Measurements from ENCODE around the gene ZNF280C. TPM values are rescaled to one million over a fixed set of nuclear protein-coding genes. Genes with fewer than 3 reads are reported as not detected.

The ZNF280C gene
- total RNA-seq, 1 experiment from 2014 or later, result 6.6 TPM

DNA sequence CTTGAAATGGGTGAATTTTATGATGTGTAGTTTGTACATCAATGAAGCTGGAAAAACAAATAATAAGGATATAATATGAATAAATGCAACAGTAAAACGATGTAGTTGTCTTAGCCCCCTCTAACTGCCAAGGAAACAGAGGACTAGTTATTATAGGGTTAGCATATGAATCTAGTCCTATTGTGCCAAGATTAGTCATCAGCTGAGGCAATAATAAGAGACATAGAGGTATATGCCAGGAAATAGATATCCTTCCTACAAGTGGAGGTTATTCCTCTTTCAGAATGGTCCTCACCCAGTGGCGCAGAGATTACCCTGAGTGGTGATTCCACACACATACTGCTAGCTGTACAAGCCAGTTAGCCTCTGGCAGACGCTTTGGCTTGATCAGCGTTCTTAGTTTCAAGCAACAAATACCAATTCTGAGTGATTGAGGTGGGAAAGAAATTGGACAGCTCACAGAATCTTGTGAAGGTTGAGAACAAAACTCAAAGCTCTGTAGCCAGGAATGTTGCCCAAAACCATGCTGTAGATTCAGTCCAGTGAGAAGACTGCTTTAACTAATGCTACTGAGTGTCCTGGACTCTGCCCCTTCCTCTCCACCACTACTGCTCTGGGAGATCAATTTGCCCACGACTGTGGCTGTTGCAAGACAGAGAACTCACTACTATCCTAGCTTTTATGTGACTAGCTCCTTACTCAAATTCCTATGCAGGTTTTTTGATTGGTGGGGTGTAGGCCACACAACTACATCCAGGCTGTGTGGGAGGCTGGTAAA lies 27.0 kb upstream of the ZNF280C start:
- no TSS peak for BruUV-seq (replicated peaks)
- DNase-seq (ENCODE audit: unreplicated experiment), result peak; percentile 49
- POLR2A ChIA-PET, result interaction anchor here (0.9 kb wide), 1 partner anchor 36 kb away, joined by 3 read pairs; no protein-coding TSS in a partner anchor
- no peak overlapping the region for H3K4me3 Mint-ChIP-seq (ENCODE audit: unreplicated experiment)
- TF ChIP-seq, protein P1, sequence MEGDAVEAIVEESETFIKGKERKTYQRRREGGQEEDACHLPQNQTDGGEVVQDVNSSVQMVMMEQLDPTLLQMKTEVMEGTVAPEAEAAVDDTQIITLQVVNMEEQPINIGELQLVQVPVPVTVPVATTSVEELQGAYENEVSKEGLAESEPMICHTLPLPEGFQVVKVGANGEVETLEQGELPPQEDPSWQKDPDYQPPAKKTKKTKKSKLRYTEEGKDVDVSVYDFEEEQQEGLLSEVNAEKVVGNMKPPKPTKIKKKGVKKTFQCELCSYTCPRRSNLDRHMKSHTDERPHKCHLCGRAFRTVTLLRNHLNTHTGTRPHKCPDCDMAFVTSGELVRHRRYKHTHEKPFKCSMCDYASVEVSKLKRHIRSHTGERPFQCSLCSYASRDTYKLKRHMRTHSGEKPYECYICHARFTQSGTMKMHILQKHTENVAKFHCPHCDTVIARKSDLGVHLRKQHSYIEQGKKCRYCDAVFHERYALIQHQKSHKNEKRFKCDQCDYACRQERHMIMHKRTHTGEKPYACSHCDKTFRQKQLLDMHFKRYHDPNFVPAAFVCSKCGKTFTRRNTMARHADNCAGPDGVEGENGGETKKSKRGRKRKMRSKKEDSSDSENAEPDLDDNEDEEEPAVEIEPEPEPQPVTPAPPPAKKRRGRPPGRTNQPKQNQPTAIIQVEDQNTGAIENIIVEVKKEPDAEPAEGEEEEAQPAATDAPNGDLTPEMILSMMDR (IDR thresholded peaks at IDR 0.05; ENCODE audit: unreplicated experiment), result no peak
- peaks cover 1% of the 10 kb centered on the region for H3K27me3 Mint-ChIP-seq (ENCODE audit: insufficient read depth, unreplicated experiment)
- CTCF ChIA-PET, result interaction anchor here (0.7 to 1.0 kb wide), 2 partner anchors 34 to 40 kb away, joined by 3 to 7 read pairs; no protein-coding TSS in a partner anchor
- H3K9me3 Mint-ChIP-seq (ENCODE audit: unreplicated experiment), result no peaks in the 10 kb centered on the region
- H3K4me1 Mint-ChIP-seq (ENCODE audit: insufficient read depth, unreplicated experiment), result peaks cover 10% of the 10 kb centered on the region
- H3K27ac Mint-ChIP-seq (ENCODE audit: low read depth, unreplicated experiment), result no peak overlapping the region
- H3K36me3 Mint-ChIP-seq (ENCODE audit: insufficient read depth, unreplicated experiment), result no peaks in the 10 kb centered on the region
- intact Hi-C loops (cut with micrococcal nuclease), result no loop called here

GRCh38 chrX:130287071-130287770 lies 18.5 kb upstream of the ZNF280C start:
- Mint-ChIP-seq H3K4me1 (ENCODE audit: insufficient read depth, unreplicated experiment) (no peaks in the 10 kb centered on the region), H3K36me3 (ENCODE audit: insufficient read depth, unreplicated experiment) (no peaks in the 10 kb centered on the region), H3K9me3 (ENCODE audit: unreplicated experiment) (peaks cover 5% of the 10 kb centered on the region), H3K27me3 (ENCODE audit: insufficient read depth, unreplicated experiment) (peaks cover 30% of the 10 kb centered on the region), H3K4me3 (ENCODE audit: unreplicated experiment) (peak overlapping the region; percentile 11), H3K27ac (ENCODE audit: low read depth, unreplicated experiment) (no peak overlapping the region)
- ChIA-PET CTCF (no interaction called here), POLR2A (no interaction called here)
- BruUV-seq (replicated peaks), result no TSS peak
- TF ChIP-seq, protein P1 (IDR thresholded peaks at IDR 0.05; ENCODE audit: unreplicated experiment), result no peak
- DNase-seq (ENCODE audit: unreplicated experiment), result no peak
- intact Hi-C loops (cut with micrococcal nuclease), result no loop called here

GRCh38 chrX:130285710-130286109 lies 17.0 kb upstream of the ZNF280C start:
- no peaks in the 10 kb centered on the region for H3K36me3 Mint-ChIP-seq (ENCODE audit: insufficient read depth, unreplicated experiment)
- H3K4me3 Mint-ChIP-seq (ENCODE audit: unreplicated experiment), result no peak overlapping the region
- intact Hi-C loops (cut with micrococcal nuclease), result no loop called here
- peaks cover 5% of the 10 kb centered on the region for H3K9me3 Mint-ChIP-seq (ENCODE audit: unreplicated experiment)
- POLR2A ChIA-PET, result no interaction called here
- no peak overlapping the region for H3K27ac Mint-ChIP-seq (ENCODE audit: low read depth, unreplicated experiment)
- DNase-seq (ENCODE audit: unreplicated experiment), result no peak
- BruUV-seq (replicated peaks), result no TSS peak
- peaks cover 33% of the 10 kb centered on the region for H3K27me3 Mint-ChIP-seq (ENCODE audit: insufficient read depth, unreplicated experiment)
- CTCF ChIA-PET, result no interaction called here
- H3K4me1 Mint-ChIP-seq (ENCODE audit: insufficient read depth, unreplicated experiment), result no peaks in the 10 kb centered on the region
- TF ChIP-seq, protein P1 (IDR thresholded peaks at IDR 0.05; ENCODE audit: unreplicated experiment), result no peak

GRCh38 chrX:130285069-130285620 lies 16.4 kb upstream of the ZNF280C start:
- TF ChIP-seq, protein P1 (IDR thresholded peaks at IDR 0.05; ENCODE audit: unreplicated experiment), result no peak
- Mint-ChIP-seq H3K27ac (ENCODE audit: low read depth, unreplicated experiment) (no peak overlapping the region), H3K36me3 (ENCODE audit: insufficient read depth, unreplicated experiment) (no peaks in the 10 kb centered on the region), H3K4me3 (ENCODE audit: unreplicated experiment) (no peak overlapping the region), H3K27me3 (ENCODE audit: insufficient read depth, unreplicated experiment) (peaks cover 33% of the 10 kb centered on the region), H3K4me1 (ENCODE audit: insufficient read depth, unreplicated experiment) (no peaks in the 10 kb centered on the region), H3K9me3 (ENCODE audit: unreplicated experiment) (peaks cover 2% of the 10 kb centered on the region)
- POLR2A ChIA-PET, result interaction anchor here (1.0 kb wide), 1 partner anchor 10 kb away, joined by 3 read pairs; no protein-coding TSS in a partner anchor
- DNase-seq (ENCODE audit: unreplicated experiment), result no peak
- intact Hi-C loops (cut with micrococcal nuclease), result no loop called here
- BruUV-seq (replicated peaks), result no TSS peak
- CTCF ChIA-PET, result interaction anchor here (0.7 kb wide), 1 partner anchor 624 kb away, joined by 3 read pairs; no protein-coding TSS in a partner anchor

All from MCF 10A (cell line).